Astrocyte (in vitro differentiated cells and primary cell): ENCODE data around the gene SBK3. TPM values are rescaled to one million over a fixed set of nuclear protein-coding genes. Genes with fewer than 3 reads are reported as not detected.

Experiments used
- DNase-seq: peaks from one replicate; pipeline ENCODE4 v3.0.0-alpha.2; 2010; ENCODE audit warnings: low read depth
- FAIRE-seq: peaks from 2 replicates; lab custom pipeline; 2011; peaks lifted over from hg19 to GRCh38; lab: Jason Lieb, UNC
- H2AFZ ChIP-seq: 2 replicates; pipeline ENCODE4 v1.6.0; 2012; ENCODE audit warnings: low read depth, low read length, inconsistent platforms
- H3K27ac ChIP-seq: 2 replicates; pipeline ENCODE4 v1.5.1; 2011; ENCODE audit warnings: low read depth, low read length, inconsistent platforms
- H3K27me3 ChIP-seq: 2 replicates; pipeline ENCODE4 v1.6.0; 2011; ENCODE audit warnings: low read length, inconsistent platforms; ENCODE audit not compliant: insufficient read depth
- H3K36me3 ChIP-seq: 2 replicates; pipeline ENCODE4 v1.5.1; 2011; ENCODE audit warnings: low read length, inconsistent platforms; ENCODE audit not compliant: insufficient read depth
- H3K4me1 ChIP-seq: 2 replicates; pipeline ENCODE4 v1.5.1; 2011; ENCODE audit warnings: low read length, inconsistent platforms; ENCODE audit not compliant: insufficient read depth
- H3K4me2 ChIP-seq: 2 replicates; pipeline ENCODE4 v1.6.0; 2012; ENCODE audit warnings: low read length, inconsistent platforms
- H3K4me3 ChIP-seq: 2 replicates; pipeline ENCODE4 v1.5.1; 2011; ENCODE audit warnings: low read depth, mild to moderate bottlenecking, low read length, inconsistent platforms; ENCODE audit not compliant: insufficient read depth
- H3K79me2 ChIP-seq: 2 replicates; pipeline ENCODE4 v1.6.0; 2012; ENCODE audit warnings: mild to moderate bottlenecking, low read length, inconsistent platforms; ENCODE audit not compliant: insufficient read depth
- H3K9ac ChIP-seq: 2 replicates; pipeline ENCODE4 v1.6.0; 2012; ENCODE audit warnings: mild to moderate bottlenecking, low read length, inconsistent platforms
- H3K9me3 ChIP-seq: 2 replicates; pipeline ENCODE4 v1.5.1; 2012; ENCODE audit warnings: low read depth, mild to moderate bottlenecking, low read length, inconsistent platforms; ENCODE audit not compliant: insufficient read depth
- H4K20me1 ChIP-seq: 2 replicates; pipeline ENCODE4 v1.6.0; 2012; ENCODE audit warnings: low read length, inconsistent platforms; ENCODE audit not compliant: insufficient read depth
- H3K27ac Mint-ChIP-seq: one replicate; pipeline ENCODE4 v1.8.0; 2021; ENCODE audit warnings: mild to moderate bottlenecking, mixed read lengths; ENCODE audit not compliant: unreplicated experiment
- H3K27me3 Mint-ChIP-seq: one replicate; pipeline ENCODE4 v1.8.0; 2021; ENCODE audit warnings: low read depth, mixed read lengths; ENCODE audit not compliant: unreplicated experiment
- H3K36me3 Mint-ChIP-seq: one replicate; pipeline ENCODE4 v1.8.0; 2021; ENCODE audit warnings: low read depth, mixed read lengths; ENCODE audit not compliant: unreplicated experiment
- H3K4me1 Mint-ChIP-seq: one replicate; pipeline ENCODE4 v1.8.0; 2021; ENCODE audit warnings: low read depth, mixed read lengths; ENCODE audit not compliant: unreplicated experiment
- H3K4me3 Mint-ChIP-seq: one replicate; pipeline ENCODE4 v1.8.0; 2021; ENCODE audit warnings: mild to moderate bottlenecking, moderate library complexity, mixed read lengths; ENCODE audit not compliant: unreplicated experiment
- H3K9me3 Mint-ChIP-seq: one replicate; pipeline ENCODE4 v1.8.0; 2021; ENCODE audit warnings: mild to moderate bottlenecking, mixed read lengths; ENCODE audit not compliant: unreplicated experiment
- EZH2 ChIP-seq: IDR thresholded peaks from 2 replicates; pipeline ENCODE4 v1.6.1; 2012; ENCODE audit warnings: mild to moderate bottlenecking, low read length, inconsistent platforms; ENCODE audit not compliant: insufficient read depth
- total RNA-seq: library from RNA; stranded (reverse); gene quantifications from 2 replicates; pipeline ENCODE4 v1.2.1, GENCODE V29; 2021
- TF ChIP-seq, protein P1 (sequence below): IDR thresholded peaks from 2 replicates; pipeline ENCODE4 v1.5.1; 2011; ENCODE audit warnings: low read depth, mild to moderate bottlenecking, inconsistent platforms, low read length, moderate library complexity; ENCODE audit not compliant: insufficient read depth

SBK3 gene
- total RNA-seq, 1 donor from 2014 or later: 0.91 TPM

- FAIRE-seq: no peak
Measured at GRCh38 chr19:55546822-55547614, 1.7 kb upstream of the SBK3 start.

GRCh38 chr19:55546011-55546410, 668 bp upstream of the SBK3 start:
- H3K4me3 Mint-ChIP-seq: no peak overlapping the region
- no peaks in the 10 kb centered on the region for H3K9me3 ChIP-seq
- peaks cover 2% of the 10 kb centered on the region for H3K36me3 Mint-ChIP-seq

More at GRCh38 chr19:55546822-55547614, 1.7 kb upstream of the SBK3 start:
- Histone ChIP-seq H3K27ac (peak overlapping the region; percentile 40), H3K4me3 (no peak overlapping the region), H3K36me3 (no peaks in the 10 kb centered on the region), H3K9me3 (no peaks in the 10 kb centered on the region), H3K27me3 (no peaks in the 10 kb centered on the region), H3K9ac (peak overlapping the region; percentile 17), H3K4me1 (peaks cover 26% of the 10 kb centered on the region), H2AFZ (no peak overlapping the region), H3K4me2 (peak overlapping the region; percentile 62), H4K20me1 (no peaks in the 10 kb centered on the region), H3K79me2 (no peaks in the 10 kb centered on the region)
- H3K27me3 Mint-ChIP-seq: peaks cover 3% of the 10 kb centered on the region
- peaks cover 16% of the 10 kb centered on the region for H3K4me1 Mint-ChIP-seq
- peaks cover 2% of the 10 kb centered on the region for H3K36me3 Mint-ChIP-seq
- DNase-seq: peak; percentile 82
- TF ChIP-seq, protein P1, sequence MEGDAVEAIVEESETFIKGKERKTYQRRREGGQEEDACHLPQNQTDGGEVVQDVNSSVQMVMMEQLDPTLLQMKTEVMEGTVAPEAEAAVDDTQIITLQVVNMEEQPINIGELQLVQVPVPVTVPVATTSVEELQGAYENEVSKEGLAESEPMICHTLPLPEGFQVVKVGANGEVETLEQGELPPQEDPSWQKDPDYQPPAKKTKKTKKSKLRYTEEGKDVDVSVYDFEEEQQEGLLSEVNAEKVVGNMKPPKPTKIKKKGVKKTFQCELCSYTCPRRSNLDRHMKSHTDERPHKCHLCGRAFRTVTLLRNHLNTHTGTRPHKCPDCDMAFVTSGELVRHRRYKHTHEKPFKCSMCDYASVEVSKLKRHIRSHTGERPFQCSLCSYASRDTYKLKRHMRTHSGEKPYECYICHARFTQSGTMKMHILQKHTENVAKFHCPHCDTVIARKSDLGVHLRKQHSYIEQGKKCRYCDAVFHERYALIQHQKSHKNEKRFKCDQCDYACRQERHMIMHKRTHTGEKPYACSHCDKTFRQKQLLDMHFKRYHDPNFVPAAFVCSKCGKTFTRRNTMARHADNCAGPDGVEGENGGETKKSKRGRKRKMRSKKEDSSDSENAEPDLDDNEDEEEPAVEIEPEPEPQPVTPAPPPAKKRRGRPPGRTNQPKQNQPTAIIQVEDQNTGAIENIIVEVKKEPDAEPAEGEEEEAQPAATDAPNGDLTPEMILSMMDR: no peak
- TF ChIP-seq EZH2: no peak
- no peak overlapping the region for H3K4me3 Mint-ChIP-seq
- H3K9me3 Mint-ChIP-seq: no peaks in the 10 kb centered on the region
- no peak overlapping the region for H3K27ac Mint-ChIP-seq

More at GRCh38 chr19:55546011-55546410, 668 bp upstream of the SBK3 start:
- Mint-ChIP-seq H3K27me3 (peaks cover 3% of the 10 kb centered on the region), H3K27ac (peak overlapping the region; percentile 47), H3K4me1 (peaks cover 16% of the 10 kb centered on the region), H3K9me3 (peaks cover 2% of the 10 kb centered on the region)
- H3K27ac ChIP-seq: no peak overlapping the region
- TF ChIP-seq EZH2: no peak
- TF ChIP-seq, protein P1: no peak
- no peaks in the 10 kb centered on the region for H4K20me1 ChIP-seq
- H3K36me3 ChIP-seq: no peaks in the 10 kb centered on the region
- H3K4me2 ChIP-seq: no peak overlapping the region
- H3K4me1 ChIP-seq: peaks cover 26% of the 10 kb centered on the region
- no peak overlapping the region for H2AFZ ChIP-seq
- no peaks in the 10 kb centered on the region for H3K79me2 ChIP-seq
- H3K4me3 ChIP-seq: no peak overlapping the region
- H3K9ac ChIP-seq: no peak overlapping the region
- DNase-seq: no peak
- no peak for FAIRE-seq
- no peaks in the 10 kb centered on the region for H3K27me3 ChIP-seq
